RKO (cell line): ENCODE measurements around the gene GCNT2.
"Not testable (repeated sequence)": the region's sequence is repeated elsewhere in the genome, so short reads cannot be mapped to it uniquely, and the experiment has no call there.

Source experiments
- DNase-seq: peaks from one replicate; pipeline ENCODE4 v3.0.0-alpha.2; 2016; ENCODE audit warnings: low spot score

The GCNT2 gene

DNA sequence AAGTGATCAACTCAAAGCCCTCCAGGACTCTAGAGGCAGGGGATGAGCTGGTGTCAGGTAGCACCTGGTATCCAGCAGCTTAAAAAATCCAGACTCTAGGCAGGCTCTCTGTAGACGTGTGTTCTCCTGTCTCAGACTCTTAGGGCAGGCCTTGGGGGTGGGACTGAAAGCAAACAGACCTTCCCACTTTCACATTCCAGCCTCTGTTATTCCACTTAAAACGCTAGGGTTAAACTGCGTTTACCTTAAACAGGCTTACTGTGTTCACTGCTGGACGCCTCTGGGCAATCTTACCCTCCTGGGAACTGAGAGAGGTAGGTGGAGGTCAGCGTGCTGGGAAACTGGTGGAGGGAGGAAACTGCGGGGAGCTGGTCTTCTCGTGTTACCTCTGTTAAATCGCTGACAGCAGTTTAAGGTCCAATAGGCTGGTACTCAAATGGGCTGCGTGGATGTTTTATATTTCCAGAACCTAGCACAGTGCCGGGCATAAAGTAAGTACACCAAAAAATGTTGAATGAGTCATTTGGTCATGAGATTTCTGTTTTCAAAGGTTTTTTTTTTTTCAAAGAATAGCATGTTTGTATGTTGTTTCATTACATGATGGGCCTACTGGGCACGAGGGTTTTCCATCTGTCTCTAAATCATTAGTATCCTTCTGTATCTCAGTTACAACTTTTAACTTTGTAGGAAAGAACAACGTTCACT, at the start of gene GCNT2:
Gene GCNT2 (plus strand): TSS at position 248 of the 705 bp plus-strand sequence. CDS start 7,561 bp downstream, outside the sequence.
- DNase-seq = no peak

DNA sequence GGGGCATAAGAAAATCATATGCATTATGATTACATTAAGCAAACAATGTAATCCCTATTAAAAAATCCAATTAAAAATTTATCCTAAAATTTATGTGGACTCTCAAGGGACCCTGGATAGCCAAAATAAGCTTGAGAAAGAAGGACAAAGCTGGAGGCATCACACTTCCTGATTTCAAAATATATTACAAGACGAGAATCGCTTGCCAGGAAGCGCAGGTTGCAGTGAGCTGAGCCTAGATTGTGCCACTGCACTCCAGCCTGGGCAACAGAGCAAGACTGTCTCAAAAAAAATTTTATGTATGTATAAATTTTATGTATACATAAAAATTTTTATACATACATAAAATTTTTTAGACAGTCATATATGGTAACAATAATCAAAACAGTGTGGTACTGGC, 48.5 kb upstream of the GCNT2 start:
- no peak for DNase-seq

DNA sequence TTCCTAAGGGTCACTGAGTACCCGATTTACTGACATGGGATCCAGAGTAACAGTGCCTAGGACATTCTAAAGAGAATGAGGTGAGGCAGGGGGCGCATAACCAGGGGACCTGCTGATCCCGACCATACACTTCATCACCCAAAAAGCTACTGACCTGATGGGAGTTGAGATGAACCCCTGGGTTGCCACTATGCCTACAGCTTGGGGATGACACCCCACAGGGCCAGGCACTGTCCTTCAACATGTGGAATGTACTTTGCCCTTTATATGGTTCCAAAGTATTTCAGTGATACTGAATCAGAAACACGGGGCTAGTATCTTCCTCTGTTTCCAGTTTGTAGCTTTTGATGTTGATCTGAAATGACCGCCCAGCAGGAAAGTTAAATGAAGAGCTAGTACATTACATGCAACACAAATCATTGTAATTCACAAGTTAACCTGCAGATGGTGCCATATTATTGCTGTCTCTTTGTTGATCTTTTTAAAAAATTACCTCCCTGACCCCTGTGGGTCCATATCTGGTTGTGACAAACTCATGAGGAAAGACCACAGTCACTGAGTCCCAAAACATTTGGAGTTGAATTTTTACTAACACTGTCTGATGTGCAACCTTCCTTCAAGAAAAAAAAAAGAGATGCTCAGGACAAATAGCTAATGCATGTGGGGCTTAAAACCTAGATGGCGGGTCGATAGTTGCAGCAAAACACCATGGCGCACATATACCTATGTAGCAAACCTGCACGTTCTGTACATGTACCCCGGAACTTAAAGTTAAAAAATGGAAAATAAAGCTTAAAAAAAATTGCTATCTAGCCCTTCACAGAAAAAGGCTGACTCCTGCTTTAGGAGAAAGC, 42.7 kb upstream of the GCNT2 start:
- peak; percentile 62 for DNase-seq

DNA sequence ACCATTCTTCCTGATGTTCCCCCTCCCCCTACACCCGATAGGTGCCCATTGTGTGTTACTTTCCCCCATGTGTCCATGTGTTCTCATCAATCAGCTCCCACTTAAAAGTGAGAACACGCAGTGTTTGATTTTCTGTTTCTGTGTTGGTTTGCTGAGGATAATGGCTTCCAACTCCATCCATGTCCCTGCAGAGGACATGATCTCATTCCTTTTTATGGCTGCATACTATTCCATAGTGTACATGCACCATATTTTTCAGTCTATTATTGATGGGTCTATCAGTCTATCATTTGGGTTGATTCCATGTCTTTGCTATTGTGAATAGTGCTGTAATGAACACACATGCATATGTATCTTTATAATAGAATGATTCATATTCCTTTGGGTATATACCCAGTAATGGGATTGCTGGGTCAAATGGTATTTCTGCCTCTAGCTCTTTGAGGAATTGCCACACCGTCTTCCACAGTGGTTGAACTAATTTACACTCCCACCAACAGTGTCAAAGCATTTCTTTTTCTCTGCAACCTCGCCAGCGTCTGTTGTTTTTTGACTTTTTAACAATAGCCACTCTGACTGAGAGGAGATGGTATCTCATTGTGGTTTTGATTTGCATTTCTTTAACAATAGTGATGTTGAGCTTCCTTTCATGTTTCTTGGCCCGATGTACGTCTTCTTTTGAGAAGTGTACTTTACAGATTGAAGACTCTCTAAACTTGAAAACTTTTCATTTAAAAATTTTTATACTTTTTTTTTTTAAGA, 41.0 kb upstream of the GCNT2 start:
- no peak for DNase-seq

DNA sequence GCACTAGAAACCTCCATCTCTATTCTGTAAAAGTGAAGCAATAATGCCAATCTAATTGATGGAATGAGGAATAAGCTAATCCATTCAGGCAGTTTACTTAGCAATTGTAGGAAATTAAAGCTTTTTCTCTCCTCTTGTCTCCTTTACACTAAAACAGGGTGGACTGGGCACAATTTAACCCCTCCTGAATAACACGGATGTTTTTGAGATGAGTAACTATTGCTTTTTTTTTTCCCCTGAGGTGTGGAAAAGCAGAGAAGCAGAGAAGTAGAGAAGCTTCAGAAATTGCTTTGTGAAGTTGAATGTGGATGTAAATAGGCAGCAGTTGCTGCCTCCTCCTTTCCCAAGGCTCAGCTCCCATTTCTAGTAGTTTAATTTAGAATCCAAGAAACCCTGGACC, 40.0 kb upstream of the GCNT2 start:
- no peak for DNase-seq

DNA sequence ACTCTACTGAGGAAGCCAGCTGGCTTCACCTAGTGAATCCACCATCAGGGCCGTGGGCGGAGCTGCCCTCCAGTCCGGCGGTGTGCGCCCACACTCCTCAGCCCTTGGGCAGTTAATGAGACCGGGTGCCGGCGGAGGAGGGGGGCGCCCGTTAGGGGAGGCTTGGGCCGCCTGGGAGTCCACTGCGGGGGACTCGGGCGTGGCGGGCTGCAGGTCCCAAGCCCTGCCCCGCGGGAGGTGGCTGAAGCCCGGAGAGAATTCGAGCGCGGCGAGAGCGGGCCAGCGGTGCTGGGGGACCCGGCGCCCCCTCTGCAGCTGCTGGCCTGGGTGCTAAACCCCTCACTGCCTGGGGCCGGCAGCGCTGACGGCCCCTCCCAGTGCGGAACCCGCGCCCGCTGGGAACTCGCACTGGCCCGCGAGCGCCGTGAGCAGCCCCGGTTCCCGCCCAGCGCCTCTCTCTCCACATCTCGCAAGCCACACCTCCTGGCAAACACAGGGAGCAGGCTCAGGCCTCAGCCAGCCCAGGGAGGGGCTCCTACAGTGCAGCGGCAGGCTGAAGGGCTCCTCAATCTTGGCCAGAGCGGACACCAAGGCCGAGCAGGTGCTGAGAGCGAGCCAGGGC, 38.4 kb upstream of the GCNT2 start:
- DNase-seq = no peak

DNA sequence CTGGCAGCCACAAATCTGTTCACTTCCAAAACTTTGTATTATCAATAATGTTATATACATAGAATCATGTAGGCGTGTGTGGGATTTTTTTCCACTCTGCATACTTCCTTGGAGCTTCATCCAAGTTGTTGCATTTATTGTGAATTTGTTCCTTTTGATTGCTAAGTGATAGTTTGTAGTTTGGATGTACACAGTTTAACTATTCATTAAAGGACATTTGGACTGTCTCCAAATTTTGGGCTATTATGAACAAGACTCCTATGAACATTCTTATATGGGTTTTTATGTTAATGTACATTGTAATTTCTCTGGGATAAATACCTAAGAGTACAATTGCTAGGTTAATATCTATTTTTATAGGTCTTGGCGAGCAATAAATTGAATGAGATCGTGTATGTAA, 36.2 kb upstream of the GCNT2 start:
- no peak for DNase-seq

DNA sequence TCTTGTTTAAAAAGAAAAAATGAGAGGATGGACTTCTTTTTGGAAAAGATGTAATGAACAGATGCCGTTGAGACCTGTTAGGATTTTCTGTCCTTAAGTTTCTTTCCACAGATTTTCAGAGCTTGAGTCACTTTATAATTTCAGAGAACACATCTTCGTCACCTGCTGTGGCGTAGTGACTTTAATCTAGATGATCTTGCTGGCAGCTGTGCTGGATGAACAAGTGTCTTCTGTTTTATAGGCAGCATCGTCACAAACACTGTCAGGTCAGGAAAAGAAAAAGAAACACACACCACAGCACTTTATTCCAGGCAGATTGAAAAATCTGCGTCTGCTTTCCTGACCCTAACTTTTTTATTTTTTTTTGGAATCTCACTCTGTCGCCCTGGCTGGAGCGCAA, 35.7 kb upstream of the GCNT2 start:
- no peak for DNase-seq

DNA sequence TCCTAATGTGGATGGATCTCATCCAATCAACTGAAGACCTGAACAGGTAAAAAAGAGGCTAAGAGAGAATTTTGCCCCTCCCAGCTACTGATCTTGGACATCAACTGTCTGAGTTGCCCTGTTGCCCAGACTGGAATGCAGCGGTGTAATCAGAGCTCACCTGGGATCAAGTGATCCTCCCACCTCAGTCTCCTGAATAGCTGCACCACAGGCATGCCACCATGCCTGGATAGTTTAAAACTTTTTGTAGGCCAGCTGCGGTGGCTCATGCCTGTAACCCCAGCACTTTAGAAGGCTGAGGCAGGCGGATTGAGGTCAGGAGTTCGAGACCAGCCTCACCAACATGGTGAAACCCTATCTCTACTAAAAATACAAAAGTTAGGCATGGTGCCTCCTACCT, 34.9 kb upstream of the GCNT2 start:
- no peak for DNase-seq

DNA sequence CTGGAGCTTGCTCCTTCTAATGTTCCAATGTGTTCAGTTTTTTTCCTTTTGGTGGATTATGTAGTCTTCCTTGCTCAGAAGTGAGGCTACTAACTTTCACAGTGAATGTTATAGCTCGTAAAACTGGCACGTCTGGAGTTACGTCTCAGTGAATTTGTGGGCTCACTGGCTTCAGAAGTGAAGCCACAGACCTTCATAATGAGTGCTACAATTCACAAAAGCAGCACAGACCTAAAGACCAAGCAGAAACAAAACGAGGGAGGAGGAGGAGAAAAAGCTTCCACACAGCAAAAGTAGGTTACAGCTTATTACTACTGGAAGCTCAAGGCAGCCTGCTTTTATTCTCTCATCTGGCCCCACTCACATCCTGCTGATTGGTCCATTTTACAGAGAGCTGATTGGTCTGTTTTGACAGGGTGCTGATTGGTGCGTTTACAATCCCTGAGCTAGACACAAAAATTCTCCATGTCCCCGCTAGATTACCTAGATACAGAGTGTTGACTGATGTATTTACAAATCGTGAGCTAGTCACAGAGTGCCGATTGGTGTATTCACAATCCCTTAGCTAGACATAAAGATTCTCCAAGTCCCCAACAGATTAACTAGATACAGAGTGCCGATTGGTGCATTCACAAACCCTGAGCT, 34.1 kb upstream of the GCNT2 start:
- DNase-seq = not testable (repeated sequence)

DNA sequence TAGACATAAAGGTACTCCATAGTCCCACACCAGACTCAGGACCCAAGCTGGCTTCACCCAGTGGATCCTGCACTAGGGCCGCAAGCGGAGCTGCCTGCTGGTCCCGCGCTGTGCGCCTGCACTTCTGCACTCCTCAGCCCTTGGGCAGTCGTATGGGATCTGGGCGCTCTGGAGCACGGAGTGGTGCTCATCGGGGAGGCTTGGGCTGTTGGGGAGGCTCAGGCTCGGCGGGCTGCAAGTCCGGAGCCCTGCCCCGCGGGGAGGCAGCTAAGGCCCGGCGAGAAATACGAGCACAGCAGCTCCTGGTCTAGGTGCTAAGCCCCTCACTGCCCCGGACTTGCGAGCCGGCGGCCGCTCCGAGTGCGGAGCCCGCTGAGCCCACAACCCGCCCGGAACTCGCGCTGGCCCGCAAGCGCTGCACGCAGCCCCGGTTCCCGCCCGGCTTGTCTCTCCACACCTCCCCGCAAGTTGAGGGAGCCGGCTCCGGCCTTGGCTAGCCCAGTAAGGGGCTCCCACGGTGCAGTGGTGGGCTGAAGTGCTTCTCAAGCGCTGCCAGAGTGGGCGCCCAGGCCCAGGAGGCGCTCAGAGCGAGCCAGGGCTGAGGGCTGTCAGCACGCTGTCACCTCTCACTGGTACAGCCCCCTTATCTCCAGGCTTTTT, 33.4 kb upstream of the GCNT2 start:
- DNase-seq = no peak

DNA sequence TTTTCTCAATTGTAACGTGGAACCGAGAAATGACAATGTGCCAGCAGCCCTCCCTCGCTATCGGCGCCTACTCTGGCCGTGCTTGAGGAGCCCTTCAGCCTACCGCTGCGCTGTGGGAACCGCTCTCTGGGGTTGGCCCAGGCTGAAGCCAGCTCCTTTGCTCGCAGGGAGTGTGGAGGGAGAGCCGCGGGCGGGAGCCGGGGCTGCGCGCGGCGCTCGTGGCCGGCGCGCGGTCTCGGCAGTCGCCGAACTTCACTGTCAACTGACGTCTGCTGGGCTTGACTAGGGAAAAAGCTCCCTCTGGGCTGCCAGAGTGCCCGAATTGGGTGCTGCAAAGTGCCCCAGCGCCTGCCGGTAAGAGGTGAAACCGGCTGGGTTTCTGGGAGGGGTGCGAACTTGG, 29.7 kb upstream of the GCNT2 start:
- DNase-seq = no peak

DNA sequence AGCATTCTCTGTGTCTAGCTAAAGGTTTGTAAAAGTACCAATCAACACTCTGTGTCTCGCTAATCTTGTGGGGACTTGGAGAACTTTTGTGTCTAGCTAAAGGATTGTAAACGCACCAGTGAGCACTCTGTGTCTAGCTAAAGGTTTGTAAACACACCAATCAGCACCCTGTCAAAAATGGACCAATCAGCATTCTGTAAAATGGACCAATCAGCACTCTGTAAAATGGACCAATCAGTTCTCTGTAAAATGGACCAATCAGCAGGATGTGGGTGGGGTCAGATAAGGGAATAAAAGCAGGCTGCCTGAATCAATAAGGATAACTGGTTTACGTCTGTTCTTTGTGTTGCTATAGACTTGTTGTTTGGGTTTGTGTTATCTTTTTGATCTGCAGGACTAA, 29.2 kb upstream of the GCNT2 start:
- not testable (repeated sequence) for DNase-seq

DNA sequence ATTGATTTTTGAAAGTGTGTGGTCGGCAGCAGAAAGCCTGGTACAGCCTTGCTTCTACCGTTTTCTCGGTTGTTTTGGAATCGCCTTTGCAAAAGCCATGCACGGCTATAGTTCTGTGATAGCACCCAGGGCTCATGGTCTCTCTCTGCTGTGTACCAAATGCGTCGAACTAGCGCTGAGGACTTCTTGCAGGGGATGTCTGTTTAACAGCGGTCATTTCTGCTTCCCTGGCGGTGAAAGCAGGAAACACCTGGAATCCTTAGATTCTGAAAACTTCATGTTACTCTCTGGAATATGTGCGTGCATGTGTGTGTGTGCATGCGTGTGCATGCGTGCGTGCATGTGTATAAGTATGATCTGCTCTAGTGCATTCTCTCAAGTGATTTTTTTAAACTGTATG, 26.1 kb upstream of the GCNT2 start:
- no peak for DNase-seq

DNA sequence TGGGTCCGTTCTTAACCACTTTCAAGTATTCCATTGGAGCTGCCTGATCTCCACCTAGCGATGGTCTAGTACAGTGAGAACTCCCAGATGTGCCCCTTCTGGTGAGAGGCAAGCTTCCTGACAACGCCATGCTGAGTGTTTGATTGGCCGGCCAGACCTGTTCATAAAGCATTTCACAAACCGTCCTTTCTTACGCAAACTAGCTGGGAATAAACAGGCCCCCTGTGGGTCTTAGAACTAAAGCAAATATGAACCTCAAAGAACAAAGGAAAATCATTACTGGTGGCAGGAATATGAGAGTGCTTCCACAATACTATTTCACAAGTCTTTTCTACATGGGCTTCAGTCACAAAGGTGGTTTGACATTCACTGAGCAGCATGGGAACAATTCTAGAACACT, 15.6 kb upstream of the GCNT2 start:
- no peak for DNase-seq

DNA sequence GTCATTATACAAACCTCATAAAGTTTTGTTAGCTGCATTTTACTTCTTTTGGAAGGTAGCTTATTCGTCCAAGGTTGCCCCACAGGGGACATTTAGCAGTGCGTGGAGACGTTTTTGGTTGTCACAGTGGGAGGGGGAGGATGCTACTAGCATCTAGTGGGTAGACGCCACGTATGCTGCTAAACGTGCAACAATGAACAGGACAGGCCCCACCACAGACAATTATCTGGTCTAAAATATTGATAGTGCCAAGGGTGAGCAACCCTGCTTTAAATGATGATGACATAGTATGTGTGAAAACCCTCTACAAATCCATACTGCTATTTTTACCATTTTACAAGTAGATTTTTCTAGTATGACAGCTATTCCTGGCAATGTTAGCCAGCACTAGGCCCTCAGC, 13.9 kb upstream of the GCNT2 start:
- no peak for DNase-seq

DNA sequence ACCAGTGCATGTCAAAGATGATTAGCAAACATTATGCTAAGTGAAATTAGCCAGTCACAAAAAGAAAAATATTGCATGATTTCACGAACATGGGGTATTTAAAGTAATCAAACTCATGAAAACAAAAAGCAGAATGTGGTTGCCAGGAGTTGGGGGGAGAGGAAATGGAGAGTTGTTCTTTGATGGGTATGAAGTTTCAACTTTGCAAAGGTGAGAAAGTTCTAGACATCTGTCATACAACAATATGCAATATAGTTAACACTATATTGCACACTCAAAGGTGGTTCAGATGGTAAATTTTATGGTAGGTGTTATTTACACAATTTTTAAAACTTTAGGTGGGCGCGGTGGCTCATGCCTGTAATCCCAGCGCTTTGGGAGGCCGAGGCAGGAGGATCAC, 13.4 kb upstream of the GCNT2 start:
- no peak for DNase-seq

DNA sequence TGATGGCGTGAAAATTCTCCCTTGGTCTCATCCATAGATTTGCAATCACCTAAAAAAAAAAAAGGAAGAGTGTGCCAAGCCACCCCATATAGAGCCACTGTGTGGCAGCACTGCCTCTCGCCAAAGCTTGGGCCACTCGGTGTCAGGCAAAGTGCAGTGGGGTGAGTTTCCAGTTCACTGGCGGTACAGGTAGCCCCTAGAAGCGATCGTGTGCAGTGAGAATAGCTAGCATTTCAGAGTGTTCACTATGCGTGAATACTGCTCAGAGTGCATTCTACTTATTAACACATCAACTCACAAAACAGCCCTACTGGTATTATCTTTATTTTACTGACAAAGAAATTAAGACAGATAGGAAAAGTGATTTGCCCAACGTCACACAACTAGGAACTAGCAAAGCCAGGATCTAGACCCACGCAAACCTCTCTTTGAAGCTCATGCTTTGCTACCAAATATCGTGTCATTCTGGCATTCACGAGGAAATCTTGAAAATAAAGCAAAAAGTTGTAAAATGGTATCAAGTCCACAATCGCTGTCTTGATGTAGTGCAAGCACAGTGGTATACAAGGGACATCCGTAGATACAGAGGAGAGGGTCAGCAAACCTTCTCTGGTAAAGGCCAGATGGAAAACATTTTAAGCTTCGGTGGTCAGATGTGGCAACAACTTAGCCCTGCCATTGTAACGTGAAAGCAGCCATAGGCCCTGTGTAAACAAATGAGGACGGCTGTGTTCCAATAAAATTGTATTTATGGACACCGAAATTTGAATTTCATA, 10.4 kb upstream of the GCNT2 start:
- DNase-seq = peak; percentile 63

DNA sequence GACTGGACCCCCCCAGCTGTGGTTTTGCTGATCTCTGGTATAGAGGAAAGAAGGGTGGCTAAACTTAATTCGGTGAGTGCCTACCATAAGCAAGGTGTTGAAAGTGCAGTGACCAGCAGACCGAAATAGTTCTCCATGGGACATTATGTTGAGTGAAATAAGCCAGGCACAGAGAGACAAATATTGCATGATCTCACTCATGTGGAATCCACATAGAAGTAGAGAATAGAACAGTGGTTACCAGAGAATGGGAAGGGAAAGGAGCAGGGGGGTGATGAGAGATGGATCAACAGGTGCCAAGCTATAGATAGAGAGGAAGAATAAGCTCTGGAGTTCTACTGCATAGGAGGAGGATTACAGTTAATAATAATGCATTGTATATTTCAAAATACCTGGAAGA, 9.7 kb upstream of the GCNT2 start:
- DNase-seq = no peak

DNA sequence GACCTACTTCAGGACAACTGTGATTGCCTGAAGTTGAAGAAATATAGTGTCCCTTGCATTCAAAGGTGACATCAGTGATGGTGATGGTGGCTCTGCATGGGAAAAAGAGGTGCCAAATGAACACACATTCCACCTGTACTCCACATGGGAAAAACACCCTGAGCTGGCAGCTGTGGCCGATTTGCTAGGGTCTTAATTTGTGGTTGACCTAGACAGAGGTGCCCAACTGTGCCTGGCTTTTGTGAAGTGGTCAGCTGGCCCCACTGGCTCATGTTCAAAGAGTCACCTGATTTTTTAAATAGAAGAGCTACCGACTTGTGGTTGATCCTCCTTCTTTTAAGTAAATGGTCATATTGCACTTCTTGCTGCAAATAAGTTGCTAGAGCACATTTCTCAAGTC, 7.6 kb upstream of the GCNT2 start:
- no peak for DNase-seq
